Measurements from ENCODE around the gene ZNF700. TPM values are rescaled to one million over a fixed set of nuclear protein-coding genes. Genes with fewer than 3 reads are reported as not detected.

Gene ZNF700
- 3.9 and 5.4 TPM in 2 replicates for total RNA-seq

GRCh38 chr19:11924886-11925650 is at the start of gene ZNF700:
TSS of gene ZNF700 (plus strand) at chr19:11925107. CDS start at chr19:11925211, 104 bp downstream.

DNA sequence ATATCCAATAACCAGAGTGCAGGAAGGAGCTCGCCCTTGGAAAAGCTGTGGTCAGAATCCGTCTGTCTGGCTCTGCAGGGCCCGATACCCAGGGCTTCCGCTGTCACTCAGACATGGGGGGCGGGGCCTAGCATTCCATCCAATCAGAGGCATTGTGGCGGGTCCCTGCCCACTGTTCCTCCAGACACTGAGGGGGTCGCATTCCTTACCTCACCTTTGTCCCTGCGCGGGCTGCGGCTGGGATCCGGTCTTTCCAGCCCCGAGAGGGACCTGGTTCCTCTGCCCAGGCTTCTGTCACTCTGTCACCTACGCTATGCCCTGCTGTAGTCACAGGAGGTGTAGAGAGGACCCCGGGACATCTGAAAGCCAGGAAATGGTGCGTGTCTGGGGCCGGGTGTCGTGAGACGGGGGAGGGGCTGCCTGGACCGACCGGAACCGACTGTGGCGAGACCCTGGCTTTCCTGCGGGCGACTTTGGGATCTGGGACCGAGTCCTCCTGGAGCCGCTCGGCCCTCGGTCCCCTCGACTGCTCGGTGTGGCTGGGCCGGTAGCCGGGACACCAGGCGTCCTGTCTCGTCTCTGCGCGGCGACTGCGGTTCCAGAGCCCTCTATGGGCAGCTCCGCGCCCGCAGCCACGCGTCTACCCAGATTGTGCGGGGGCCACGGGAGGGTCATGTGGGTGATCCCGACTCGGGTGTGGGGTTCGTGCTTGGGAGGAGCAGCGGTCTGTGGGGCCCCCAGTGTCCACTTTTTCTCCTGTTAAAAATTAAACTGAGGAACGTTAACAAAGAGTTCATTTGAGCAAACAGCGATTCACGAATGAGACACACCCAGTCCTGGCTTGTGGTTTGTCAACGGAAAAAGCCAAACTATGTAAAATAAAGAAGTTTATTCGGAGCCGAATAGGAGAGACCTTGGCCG is 37.0 kb upstream of the ZNF700 start, which contains the start of gene ZNF69:
Gene ZNF69, plus strand, starts transcription at position 172 of the 921 bp plus-strand sequence. Its CDS starts 142 bp downstream, at position 314.

GRCh38 chr19:11964858-11965645 is 40.1 kb downstream of the ZNF700 start, which contains the start of gene ZNF763:
TSS of gene ZNF763 (plus strand) at chr19:11965040. CDS start at chr19:11965209, 169 bp downstream.

Other genes starting within 250 kb of the ZNF700 start
- gene ZNF823, start 186.2 kb upstream of the ZNF700 start, total RNA-seq: 3.4 and 3.9 TPM in 2 replicates
- 2.1 and 3.2 TPM in 2 replicates for gene ZNF441, start 158.1 kb upstream of the ZNF700 start, total RNA-seq
- 0.74 and 1.0 TPM in 2 replicates for gene ZNF491, start 126.6 kb upstream of the ZNF700 start, total RNA-seq
- 2.9 and 3.1 TPM in 2 replicates for gene ZNF440, start 110.8 kb upstream of the ZNF700 start, total RNA-seq
- 3.0 and 3.1 TPM in 2 replicates for gene ZNF439, start 76.4 kb upstream of the ZNF700 start, total RNA-seq
- gene ZNF69, start 37.3 kb upstream of the ZNF700 start, total RNA-seq: 1.8 and 2.7 TPM in 2 replicates
- 0.17 and 0.59 TPM in 2 replicates for gene ZNF763, start 39.9 kb downstream of the ZNF700 start, total RNA-seq
- 2.4 and 2.7 TPM in 2 replicates for gene ZNF433, start 110.6 kb downstream of the ZNF700 start, total RNA-seq
- 0.15 and 0.17 TPM in 2 replicates for gene ZNF878, start 127.9 kb downstream of the ZNF700 start, total RNA-seq
- gene ZNF844, start 139.6 kb downstream of the ZNF700 start, total RNA-seq: 2.4 and 2.7 TPM in 2 replicates
- 2.5 and 3.4 TPM in 2 replicates for gene ZNF20, start 215.2 kb downstream of the ZNF700 start, total RNA-seq
- gene ZNF625, start 231.6 kb downstream of the ZNF700 start, total RNA-seq: 3.7 TPM in 2 replicates
- gene ZNF136, start 238.0 kb downstream of the ZNF700 start, total RNA-seq: 1.5 and 2.2 TPM in 2 replicates

Measured in bronchus fibroblast of lung (primary cell).